ENCODE results near the gene ZFTA.

Gene ZFTA

GRCh38 chr11:63764340-63764678 lies 4.3 kb downstream of the ZFTA start:
- H3K4me3 ChIP-seq (ENCODE audit: low read depth, low read length): peak overlapping the region; percentile 69
- H3K27me3 ChIP-seq (ENCODE audit: control insufficient read depth, insufficient read depth, low read length): peaks cover under 1% of the 10 kb centered on the region; the same call in 1 of the 2 replicates
- H3K27ac ChIP-seq (ENCODE audit: low read depth, low read length): peak overlapping the region; percentile 69; the same call in 1 of the 2 replicates
- peaks cover 49% of the 10 kb centered on the region for H3K4me1 ChIP-seq (ENCODE audit: control insufficient read depth, insufficient read depth, low read length)
- peaks cover 14% of the 10 kb centered on the region; the same call in 1 of the 2 replicates for H3K36me3 ChIP-seq (ENCODE audit: control insufficient read depth, insufficient read depth, low read length)
- H3K9me3 ChIP-seq (ENCODE audit: control insufficient read depth, insufficient read depth, low read depth, low read length): no peaks in the 10 kb centered on the region
- peak overlapping the region; percentile 26 for H3K9ac ChIP-seq (ENCODE audit: low read length)

- peaks cover 16% of the 10 kb centered on the region; the same call in 1 of the 2 replicates for H3K36me3 ChIP-seq (ENCODE audit: control insufficient read depth, insufficient read depth, low read length)
- H3K27me3 ChIP-seq (ENCODE audit: control insufficient read depth, insufficient read depth, low read length): no peaks in the 10 kb centered on the region
- peak overlapping the region; percentile 70 for H3K27ac ChIP-seq (ENCODE audit: low read depth, low read length)
- H3K9ac ChIP-seq (ENCODE audit: low read length): peak overlapping the region; percentile 79
- H3K9me3 ChIP-seq (ENCODE audit: control insufficient read depth, insufficient read depth, low read depth, low read length): no peaks in the 10 kb centered on the region
- peak overlapping the region; percentile 69 for H3K4me3 ChIP-seq (ENCODE audit: low read depth, low read length)
- H3K4me1 ChIP-seq (ENCODE audit: control insufficient read depth, insufficient read depth, low read length): peaks cover 49% of the 10 kb centered on the region
These were observed 4.9 kb downstream of the ZFTA start for GRCh38 chr11:63763496-63764339.

- Histone ChIP-seq H3K4me3 (ENCODE audit: low read depth, low read length) (peak overlapping the region; percentile 69), H3K36me3 (ENCODE audit: control insufficient read depth, insufficient read depth, low read length) (peaks cover 22% of the 10 kb centered on the region), H3K9ac (ENCODE audit: low read length) (peak overlapping the region; percentile 79), H3K9me3 (ENCODE audit: control insufficient read depth, insufficient read depth, low read depth, low read length) (no peaks in the 10 kb centered on the region), H3K27me3 (ENCODE audit: control insufficient read depth, insufficient read depth, low read length) (no peaks in the 10 kb centered on the region), H3K4me1 (ENCODE audit: control insufficient read depth, insufficient read depth, low read length) (peaks cover 49% of the 10 kb centered on the region), H3K27ac (ENCODE audit: low read depth, low read length) (peak overlapping the region; percentile 70)
These were observed 5.7 kb downstream of the ZFTA start for GRCh38 chr11:63762654-63763495.

- Histone ChIP-seq H3K36me3 (ENCODE audit: control insufficient read depth, insufficient read depth, low read length) (peaks cover 29% of the 10 kb centered on the region), H3K9ac (ENCODE audit: low read length) (peak overlapping the region; percentile 79), H3K4me1 (ENCODE audit: control insufficient read depth, insufficient read depth, low read length) (peaks cover 46% of the 10 kb centered on the region), H3K4me3 (ENCODE audit: low read depth, low read length) (peak overlapping the region; percentile 69), H3K27me3 (ENCODE audit: control insufficient read depth, insufficient read depth, low read length) (no peaks in the 10 kb centered on the region), H3K27ac (ENCODE audit: low read depth, low read length) (peak overlapping the region; percentile 70), H3K9me3 (ENCODE audit: control insufficient read depth, insufficient read depth, low read depth, low read length) (no peaks in the 10 kb centered on the region)
These were observed 6.5 kb downstream of the ZFTA start for GRCh38 chr11:63761931-63762653.

GRCh38 chr11:63761188-63761587 lies 7.4 kb downstream of the ZFTA start:
- Histone ChIP-seq H3K36me3 (ENCODE audit: control insufficient read depth, insufficient read depth, low read length) (peaks cover 37% of the 10 kb centered on the region), H3K9me3 (ENCODE audit: control insufficient read depth, insufficient read depth, low read depth, low read length) (no peaks in the 10 kb centered on the region), H3K27ac (ENCODE audit: low read depth, low read length) (no peak overlapping the region; the same call in 1 of the 2 replicates), H3K4me3 (ENCODE audit: low read depth, low read length) (peak overlapping the region; percentile 69), H3K27me3 (ENCODE audit: control insufficient read depth, insufficient read depth, low read length) (no peaks in the 10 kb centered on the region), H3K9ac (ENCODE audit: low read length) (peak overlapping the region; percentile 79), H3K4me1 (ENCODE audit: control insufficient read depth, insufficient read depth, low read length) (peaks cover 37% of the 10 kb centered on the region)

- Histone ChIP-seq H3K36me3 (ENCODE audit: control insufficient read depth, insufficient read depth, low read length) (peaks cover 37% of the 10 kb centered on the region), H3K4me3 (ENCODE audit: low read depth, low read length) (peak overlapping the region; percentile 69), H3K27ac (ENCODE audit: low read depth, low read length) (no peak overlapping the region), H3K27me3 (ENCODE audit: control insufficient read depth, insufficient read depth, low read length) (no peaks in the 10 kb centered on the region), H3K4me1 (ENCODE audit: control insufficient read depth, insufficient read depth, low read length) (peaks cover 31% of the 10 kb centered on the region), H3K9ac (ENCODE audit: low read length) (no peak overlapping the region), H3K9me3 (ENCODE audit: control insufficient read depth, insufficient read depth, low read depth, low read length) (no peaks in the 10 kb centered on the region)
These were observed 8.0 kb downstream of the ZFTA start for GRCh38 chr11:63760487-63761079.

- peaks cover 18% of the 10 kb centered on the region for H3K4me1 ChIP-seq (ENCODE audit: control insufficient read depth, insufficient read depth, low read length)
- no peak overlapping the region for H3K9ac ChIP-seq (ENCODE audit: low read length)
- H3K27ac ChIP-seq (ENCODE audit: low read depth, low read length): no peak overlapping the region
- no peak overlapping the region for H3K4me3 ChIP-seq (ENCODE audit: low read depth, low read length)
- H3K36me3 ChIP-seq (ENCODE audit: control insufficient read depth, insufficient read depth, low read length): peaks cover 49% of the 10 kb centered on the region
- H3K27me3 ChIP-seq (ENCODE audit: control insufficient read depth, insufficient read depth, low read length): no peaks in the 10 kb centered on the region
- H3K9me3 ChIP-seq (ENCODE audit: control insufficient read depth, insufficient read depth, low read depth, low read length): no peaks in the 10 kb centered on the region
These were observed 11.4 kb downstream of the ZFTA start for GRCh38 chr11:63756919-63757761.

- Histone ChIP-seq H3K9ac (ENCODE audit: low read length) (no peak overlapping the region), H3K4me1 (ENCODE audit: control insufficient read depth, insufficient read depth, low read length) (peaks cover 6% of the 10 kb centered on the region), H3K36me3 (ENCODE audit: control insufficient read depth, insufficient read depth, low read length) (peaks cover 43% of the 10 kb centered on the region), H3K27ac (ENCODE audit: low read depth, low read length) (no peak overlapping the region), H3K4me3 (ENCODE audit: low read depth, low read length) (no peak overlapping the region), H3K27me3 (ENCODE audit: control insufficient read depth, insufficient read depth, low read length) (no peaks in the 10 kb centered on the region), H3K9me3 (ENCODE audit: control insufficient read depth, insufficient read depth, low read depth, low read length) (no peaks in the 10 kb centered on the region)
These were observed 19.0 kb downstream of the ZFTA start for GRCh38 chr11:63749624-63750023.

- no peak overlapping the region for H3K4me3 ChIP-seq (ENCODE audit: low read depth, low read length)
- H3K27ac ChIP-seq (ENCODE audit: low read depth, low read length): no peak overlapping the region
- no peak overlapping the region for H3K9ac ChIP-seq (ENCODE audit: low read length)
- peaks cover 6% of the 10 kb centered on the region for H3K4me1 ChIP-seq (ENCODE audit: control insufficient read depth, insufficient read depth, low read length)
- H3K9me3 ChIP-seq (ENCODE audit: control insufficient read depth, insufficient read depth, low read depth, low read length): no peaks in the 10 kb centered on the region
- H3K36me3 ChIP-seq (ENCODE audit: control insufficient read depth, insufficient read depth, low read length): peaks cover 28% of the 10 kb centered on the region
- no peaks in the 10 kb centered on the region for H3K27me3 ChIP-seq (ENCODE audit: control insufficient read depth, insufficient read depth, low read length)
These were observed 21.6 kb downstream of the ZFTA start for GRCh38 chr11:63747011-63747410.

Data from HUES6 (cell line).